ENCODE data around the gene TNRC6A. TPM values are rescaled to one million over a fixed set of nuclear protein-coding genes. Genes with fewer than 3 reads are reported as not detected.

The TNRC6A gene
- total and polyA plus RNA-seq, 9 of the 15 experiments (the other 6 are each of a cell fraction or from before 2014, with no cell fraction given): 3.4 to 32.1 (median 26.6) TPM

GRCh38 chr16:24838554-24839266 lies 109.3 kb downstream of the TNRC6A start (continued):
- TF ChIP-seq CEBPZ (IDR thresholded peaks at IDR 0.05; ENCODE audit: borderline replicate concordance, low read depth, low read length) (no peak), FOXJ3 (CRISPR knock-in tag; IDR thresholded peaks at IDR 0.05) (no peak), IRF9 (tag; IDR thresholded peaks at IDR 0.05) (no peak), SLC30A9 (CRISPR knock-in tag; IDR thresholded peaks at IDR 0.05) (no peak), SMARCA4 (IDR thresholded peaks at IDR 0.05) (peak; percentile 99), ZFX (CRISPR knock-in tag; IDR thresholded peaks at IDR 0.05) (no peak), EHMT2 (IDR thresholded peaks at IDR 0.05) (peak; percentile 33), SAP30 (IDR thresholded peaks at IDR 0.05; ENCODE audit: borderline replicate concordance, insufficient read depth, low read depth, low read length, poor library complexity, severe bottlenecking) (no peak), CBX8 (IDR thresholded peaks at IDR 0.05; ENCODE audit: borderline replicate concordance, extremely low read depth, low read depth, low read length, poor library complexity, severe bottlenecking) (no peak), PYGO2 (tag; IDR thresholded peaks at IDR 0.05) (no peak), FOXP1 (CRISPR knock-in tag; IDR thresholded peaks at IDR 0.05) (no peak), SREBF1 (IDR thresholded peaks at IDR 0.05; ENCODE audit: borderline replicate concordance, low read depth, low read length) (no peak), NFATC3 (IDR thresholded peaks at IDR 0.05) (peak; percentile 95), ZNF76 (CRISPR knock-in tag; IDR thresholded peaks at IDR 0.05; ENCODE audit: borderline replicate concordance) (no peak), PRPF4 (IDR thresholded peaks at IDR 0.05; ENCODE audit: insufficient read depth, low read depth, low read length, poor library complexity, severe bottlenecking) (no peak)
